Measurements from ENCODE around the gene CST7.

GRCh38 chr20:24985802-24986201 lies 36.7 kb downstream of the CST7 start:
- TF ChIP-seq EZH2 (IDR thresholded peaks at IDR 0.05; ENCODE audit: borderline replicate concordance, low read depth, low read length, severe bottlenecking) (no peak), CTCF (IDR thresholded peaks at IDR 0.05; ENCODE audit: borderline replicate concordance, extremely low read depth, low read length, poor library complexity, severe bottlenecking) (no peak)

All from DND-41 (cell line).